Hepatocyte (in vitro differentiated cells): ENCODE measurements around the gene EXOC6B. TPM values are rescaled to one million over a fixed set of nuclear protein-coding genes. Genes with fewer than 3 reads are reported as not detected.

Experiments
- DNase-seq: peaks from one replicate; pipeline ENCODE4 v3.0.0-alpha.2; 2016; ENCODE audit warnings: low spot score
- H2AFZ ChIP-seq: fragments of 200-600 bp; sonication (generic); 2 replicates; pipeline ENCODE4 v1.6.0; 2016; ENCODE audit warnings: antibody characterized with exemption, mild to moderate bottlenecking
- H3K27ac ChIP-seq: fragments of 200-600 bp; sonication (generic); 2 replicates; pipeline ENCODE4 v1.5.1; 2016; ENCODE audit warnings: mild to moderate bottlenecking
- H3K27me3 ChIP-seq: fragments of 200-600 bp; sonication (generic); 2 replicates; pipeline ENCODE4 v1.6.1; 2016
- H3K36me3 ChIP-seq: fragments of 200-600 bp; sonication (generic); replicated peaks from 2 replicates; pipeline ENCODE4 v1.5.1; 2016; ENCODE audit warnings: low read depth; ENCODE audit not compliant: insufficient read depth
- H3K4me1 ChIP-seq: fragments of 200-600 bp; sonication (generic); 2 replicates; pipeline ENCODE4 v1.5.1; 2016; ENCODE audit warnings: mild to moderate bottlenecking, moderate library complexity; ENCODE audit not compliant: insufficient read depth
- H3K4me2 ChIP-seq: fragments of 200-600 bp; sonication (generic); 2 replicates; pipeline ENCODE4 v1.6.0; 2016
- H3K4me3 ChIP-seq: fragments of 200-600 bp; sonication (generic); 2 replicates; pipeline ENCODE4 v1.5.1; 2016; ENCODE audit warnings: mild to moderate bottlenecking
- H3K79me2 ChIP-seq: fragments of 200-600 bp; sonication (generic); 2 replicates; pipeline ENCODE4 v1.6.0; 2017; ENCODE audit warnings: mild to moderate bottlenecking
- H3K9me2 ChIP-seq: fragments of 200-600 bp; sonication (generic); replicated peaks from 2 replicates; pipeline ENCODE4 v1.6.0; 2017; ENCODE audit warnings: mild to moderate bottlenecking; ENCODE audit not compliant: insufficient read depth
- H3K9me3 ChIP-seq: fragments of 200-600 bp; sonication (generic); 2 replicates; pipeline ENCODE4 v1.5.1; 2016; ENCODE audit warnings: low read depth, mild to moderate bottlenecking
- H4K20me1 ChIP-seq: fragments of 200-600 bp; sonication (generic); 2 replicates; pipeline ENCODE4 v1.6.0; 2016; ENCODE audit warnings: mild to moderate bottlenecking; ENCODE audit not compliant: insufficient read depth, poor library complexity, severe bottlenecking
- EZH2 ChIP-seq: fragments of 200-600 bp; sonication (generic); IDR thresholded peaks from 2 replicates; pipeline ENCODE4 v1.6.1; 2016; ENCODE audit warnings: antibody characterized with exemption, mild to moderate bottlenecking, borderline replicate concordance
- EZH2phosphoT487 ChIP-seq: fragments of 200-600 bp; sonication (generic); IDR thresholded peaks from one replicate; pipeline ENCODE4 v1.6.1; 2018; ENCODE audit warnings: antibody characterized with exemption, mild to moderate bottlenecking, low read depth, moderate library complexity; ENCODE audit not compliant: unreplicated experiment, severe bottlenecking
- WGBS: methylation state at CpG from one replicate; pipeline ENCODE4 v1.1.6; 2016; ENCODE audit warnings: low lambda C conversion rate; ENCODE audit errors: missing lambda C conversion rate; 5-methylcytosine and 5-hydroxymethylcytosine counted together
- polyA plus RNA-seq: library from polyadenylated mRNA; unstranded; fragments of >200 nt; fragmentation: Nextera tagmentation; extraction: Ambion mirVana; gene quantifications from 2 replicates; pipeline ENCODE4 v1.2.1, GENCODE V29; 2016
- total RNA-seq: library from RNA; depleted of rRNA; stranded (reverse); fragments of >200 nt; gene quantifications from 2 replicates; pipeline ENCODE4 v1.2.3, GENCODE V29; 2014
- TF ChIP-seq, protein P1 (sequence below): fragments of 200-600 bp; sonication (generic); IDR thresholded peaks from 2 replicates; pipeline ENCODE4 v1.5.1; 2016; ENCODE audit warnings: antibody characterized with exemption, mild to moderate bottlenecking; ENCODE audit not compliant: poor library complexity

Gene EXOC6B
- total and polyA plus RNA-seq, 2 experiments from 2014 or later, result 11.8 to 36.2 TPM

DNA sequence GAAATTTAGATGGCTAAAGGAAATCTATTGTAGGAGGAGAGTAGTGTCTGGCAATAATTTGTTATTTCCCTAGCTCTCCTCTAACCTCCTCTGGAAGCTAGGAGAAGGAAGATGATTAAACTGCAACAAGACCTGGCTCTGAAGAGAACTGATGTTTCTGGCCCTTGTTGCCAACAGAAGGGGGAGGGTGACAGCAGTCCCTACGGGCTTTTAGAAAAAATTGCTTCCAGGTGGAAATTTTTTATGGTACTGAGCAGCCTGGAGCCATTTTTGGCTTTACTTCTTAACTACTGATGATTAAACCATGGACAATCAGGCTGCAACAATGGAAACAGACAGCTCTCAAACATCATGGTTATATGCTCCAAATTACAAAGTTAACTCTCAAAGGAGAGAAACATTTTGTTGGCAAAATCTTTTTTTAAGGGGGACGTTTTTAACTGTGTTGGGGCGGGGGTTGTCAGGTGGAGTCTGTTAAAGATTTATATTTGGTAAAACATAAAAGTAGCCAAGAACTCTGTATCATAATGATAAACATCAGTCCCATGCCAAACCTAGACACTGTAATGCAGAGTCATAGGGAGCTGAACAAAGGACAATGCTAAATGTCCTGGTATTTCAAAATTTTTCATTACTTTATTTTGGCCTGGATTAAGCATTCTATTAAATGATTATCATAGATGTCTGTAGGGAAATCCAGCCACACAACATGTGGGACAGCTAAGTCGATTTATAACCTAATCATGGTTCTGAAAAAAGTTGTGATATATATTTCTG, 70.0 kb downstream of the EXOC6B start:
- Histone ChIP-seq H3K4me3 (no peak overlapping the region), H3K79me2 (peaks cover 6% of the 10 kb centered on the region), H3K9me3 (peaks cover 4% of the 10 kb centered on the region), H3K27me3 (no peaks in the 10 kb centered on the region), H3K9me2 (no peaks in the 10 kb centered on the region), H4K20me1 (no peaks in the 10 kb centered on the region), H3K27ac (peak overlapping the region; percentile 39), H3K4me1 (peaks cover 29% of the 10 kb centered on the region), H2AFZ (no peak overlapping the region), H3K36me3 (no peaks in the 10 kb centered on the region), H3K4me2 (no peak overlapping the region)
- 42% methylated on average over 4 of the region's 4 CpGs for WGBS
- peak; percentile 30 for DNase-seq
- TF ChIP-seq EZH2phosphoT487, result no peak
- TF ChIP-seq, protein P1, sequence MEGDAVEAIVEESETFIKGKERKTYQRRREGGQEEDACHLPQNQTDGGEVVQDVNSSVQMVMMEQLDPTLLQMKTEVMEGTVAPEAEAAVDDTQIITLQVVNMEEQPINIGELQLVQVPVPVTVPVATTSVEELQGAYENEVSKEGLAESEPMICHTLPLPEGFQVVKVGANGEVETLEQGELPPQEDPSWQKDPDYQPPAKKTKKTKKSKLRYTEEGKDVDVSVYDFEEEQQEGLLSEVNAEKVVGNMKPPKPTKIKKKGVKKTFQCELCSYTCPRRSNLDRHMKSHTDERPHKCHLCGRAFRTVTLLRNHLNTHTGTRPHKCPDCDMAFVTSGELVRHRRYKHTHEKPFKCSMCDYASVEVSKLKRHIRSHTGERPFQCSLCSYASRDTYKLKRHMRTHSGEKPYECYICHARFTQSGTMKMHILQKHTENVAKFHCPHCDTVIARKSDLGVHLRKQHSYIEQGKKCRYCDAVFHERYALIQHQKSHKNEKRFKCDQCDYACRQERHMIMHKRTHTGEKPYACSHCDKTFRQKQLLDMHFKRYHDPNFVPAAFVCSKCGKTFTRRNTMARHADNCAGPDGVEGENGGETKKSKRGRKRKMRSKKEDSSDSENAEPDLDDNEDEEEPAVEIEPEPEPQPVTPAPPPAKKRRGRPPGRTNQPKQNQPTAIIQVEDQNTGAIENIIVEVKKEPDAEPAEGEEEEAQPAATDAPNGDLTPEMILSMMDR, result no peak
- TF ChIP-seq EZH2, result no peak

DNA sequence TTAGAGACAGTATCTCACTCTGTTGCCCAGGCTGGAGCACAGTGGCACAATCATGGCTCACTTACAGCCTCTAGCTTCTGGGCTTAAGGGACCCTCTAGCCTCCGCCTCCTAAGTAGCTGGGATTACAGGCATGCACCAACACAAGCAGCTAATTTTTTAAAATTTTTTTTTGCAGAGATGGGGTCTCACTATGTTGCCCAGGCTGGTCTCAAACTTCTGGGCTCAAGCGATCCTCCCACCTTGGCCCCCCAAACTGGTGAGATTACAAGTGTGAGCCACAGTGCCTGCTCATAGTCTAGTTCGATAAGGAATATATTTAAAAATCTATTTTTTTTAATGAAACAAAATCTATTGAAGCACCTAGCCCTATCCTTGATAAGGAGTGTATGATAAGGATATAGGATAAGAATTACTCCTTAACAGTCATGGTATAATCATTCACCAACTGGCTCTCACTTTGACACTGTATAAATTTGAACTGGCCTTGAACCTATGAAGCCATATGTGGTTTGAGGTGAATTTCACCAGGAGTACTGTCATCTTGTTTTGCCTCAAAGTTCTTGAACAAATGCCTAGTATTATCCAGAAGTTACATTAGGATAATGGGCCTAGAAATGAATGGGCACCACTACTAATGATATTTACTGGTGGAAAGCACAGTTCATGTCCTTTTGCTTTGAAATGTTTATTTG, 71.1 kb downstream of the EXOC6B start:
- no peaks in the 10 kb centered on the region for H3K9me3 ChIP-seq
- DNase-seq, result no peak
- H3K4me1 ChIP-seq, result peaks cover 29% of the 10 kb centered on the region
- H3K9me2 ChIP-seq, result no peaks in the 10 kb centered on the region
- TF ChIP-seq EZH2phosphoT487 (no peak), EZH2 (no peak)
- TF ChIP-seq, protein P1, result no peak
- no peak overlapping the region for H2AFZ ChIP-seq
- WGBS, result 96% methylated on average over 3 of the region's 3 CpGs
- no peak overlapping the region for H3K4me3 ChIP-seq
- no peaks in the 10 kb centered on the region for H3K27me3 ChIP-seq
- no peaks in the 10 kb centered on the region for H3K36me3 ChIP-seq
- no peaks in the 10 kb centered on the region for H4K20me1 ChIP-seq
- H3K4me2 ChIP-seq, result no peak overlapping the region
- H3K27ac ChIP-seq, result peak overlapping the region; percentile 39
- peaks cover 6% of the 10 kb centered on the region for H3K79me2 ChIP-seq

DNA sequence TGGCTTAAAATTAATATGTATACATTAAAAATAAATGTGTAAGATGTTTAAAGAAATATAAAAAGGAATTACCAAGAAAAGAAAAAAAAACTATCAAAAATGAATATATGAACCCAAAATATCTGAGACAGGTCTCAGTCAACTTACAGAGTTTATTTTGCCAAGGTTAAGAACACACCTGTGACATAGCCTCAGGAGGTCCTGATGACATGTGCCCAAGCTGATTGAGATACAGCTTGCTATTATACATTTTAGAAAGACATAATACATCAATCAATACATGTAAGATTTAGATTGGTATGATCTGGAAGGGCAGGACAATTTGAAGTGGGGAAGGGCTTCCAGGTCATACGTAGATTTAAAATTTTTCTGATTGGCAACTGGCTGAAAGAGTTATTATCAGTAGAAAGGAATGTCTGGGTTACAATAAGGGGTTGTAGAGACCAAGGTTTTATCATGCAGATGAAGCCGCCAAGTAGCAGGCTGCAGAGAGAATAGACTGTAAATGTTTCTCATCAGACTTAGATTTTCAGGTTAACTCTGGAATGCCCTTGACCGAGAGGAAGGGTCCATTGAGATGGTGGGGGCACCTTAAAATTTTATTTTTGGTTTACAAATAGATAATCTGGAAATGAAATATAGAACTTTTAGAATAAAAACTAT, 74.7 kb downstream of the EXOC6B start:
- Histone ChIP-seq H3K4me3 (no peak overlapping the region), H3K27ac (no peak overlapping the region), H3K79me2 (peaks cover 12% of the 10 kb centered on the region), H3K4me2 (no peak overlapping the region), H3K9me3 (no peaks in the 10 kb centered on the region), H4K20me1 (no peaks in the 10 kb centered on the region), H2AFZ (no peak overlapping the region), H3K36me3 (no peaks in the 10 kb centered on the region), H3K4me1 (peaks cover 14% of the 10 kb centered on the region), H3K9me2 (no peaks in the 10 kb centered on the region), H3K27me3 (no peaks in the 10 kb centered on the region)
- WGBS, result 70% methylated on average over 3 of the region's 3 CpGs
- TF ChIP-seq EZH2phosphoT487 (no peak), EZH2 (no peak)
- TF ChIP-seq, protein P1, result no peak
- DNase-seq, result no peak
